ENCODE data around the gene KANK4.

KANK4 gene

GRCh38 chr1:62307895-62308492 lies 11.2 kb downstream of the KANK4 start:
- no peak for TF ChIP-seq MAX (IDR thresholded peaks at IDR 0.05)
- TF ChIP-seq TEAD4 (IDR thresholded peaks at IDR 0.05): no peak
- TF ChIP-seq REST (IDR thresholded peaks at IDR 0.05; ENCODE audit: low read depth): no peak
- TF ChIP-seq RAD21 (IDR thresholded peaks at IDR 0.05; ENCODE audit: low read depth): no peak
- no peak for TF ChIP-seq EP300 (IDR thresholded peaks at IDR 0.05; ENCODE audit: borderline replicate concordance)
- no peak for TF ChIP-seq USF1 (IDR thresholded peaks at IDR 0.05)

- TF ChIP-seq TEAD4 (IDR thresholded peaks at IDR 0.05): no peak
- no peak for TF ChIP-seq USF1 (IDR thresholded peaks at IDR 0.05)
- no peak for TF ChIP-seq REST (IDR thresholded peaks at IDR 0.05; ENCODE audit: low read depth)
- TF ChIP-seq ZBTB7A (IDR thresholded peaks at IDR 0.05; ENCODE audit: low read depth): no peak
These were observed 11.8 kb downstream of the KANK4 start for GRCh38 chr1:62307446-62307845.

GRCh38 chr1:62306065-62306464 lies 13.2 kb downstream of the KANK4 start:
- TF ChIP-seq TEAD4 (IDR thresholded peaks at IDR 0.05): no peak
- TF ChIP-seq EP300 (IDR thresholded peaks at IDR 0.05; ENCODE audit: borderline replicate concordance): no peak
- TF ChIP-seq FOXM1 (IDR thresholded peaks at IDR 0.05; ENCODE audit: borderline replicate concordance, low read depth): no peak
- no peak for TF ChIP-seq TCF12 (IDR thresholded peaks at IDR 0.05; ENCODE audit: low read depth)
- no peak for TF ChIP-seq NFIC (IDR thresholded peaks at IDR 0.05)
- no peak for TF ChIP-seq EGR1 (IDR thresholded peaks at IDR 0.05)
- TF ChIP-seq CREB1 (IDR thresholded peaks at IDR 0.05; ENCODE audit: low read depth): no peak
- no peak for TF ChIP-seq REST (IDR thresholded peaks at IDR 0.05; ENCODE audit: low read depth)
- no peak for TF ChIP-seq USF1 (IDR thresholded peaks at IDR 0.05)
- TF ChIP-seq CEBPB (IDR thresholded peaks at IDR 0.05): no peak

GRCh38 chr1:62304975-62305374 lies 14.3 kb downstream of the KANK4 start:
- TF ChIP-seq USF1 (IDR thresholded peaks at IDR 0.05) (no peak), RAD21 (IDR thresholded peaks at IDR 0.05; ENCODE audit: low read depth) (no peak)

GRCh38 chr1:62304515-62304914 lies 14.7 kb downstream of the KANK4 start:
- TF ChIP-seq TAF1 (IDR thresholded peaks at IDR 0.05; ENCODE audit: low read depth) (no peak), REST (IDR thresholded peaks at IDR 0.05; ENCODE audit: low read depth) (no peak), CREB1 (IDR thresholded peaks at IDR 0.05; ENCODE audit: low read depth) (no peak), TEAD4 (IDR thresholded peaks at IDR 0.05) (no peak), TCF12 (IDR thresholded peaks at IDR 0.05; ENCODE audit: low read depth) (no peak), ZBTB7A (IDR thresholded peaks at IDR 0.05; ENCODE audit: low read depth) (no peak), CEBPB (IDR thresholded peaks at IDR 0.05) (no peak), NFIC (IDR thresholded peaks at IDR 0.05) (no peak), YY1 (IDR thresholded peaks at IDR 0.05; ENCODE audit: low read depth) (no peak), RAD21 (IDR thresholded peaks at IDR 0.05; ENCODE audit: low read depth) (no peak), FOXM1 (IDR thresholded peaks at IDR 0.05; ENCODE audit: borderline replicate concordance, low read depth) (no peak), MAX (IDR thresholded peaks at IDR 0.05) (no peak)
